ENCODE data around the gene NCKAP5. TPM values are rescaled to one million over a fixed set of nuclear protein-coding genes. Genes with fewer than 3 reads are reported as not detected.

The NCKAP5 gene
- total RNA-seq, 1 donor from 2014 or later = 7.4 TPM

GRCh38 chr2:133123904-133124303 lies 444.4 kb downstream of the NCKAP5 start:
- Mint-ChIP-seq H3K36me3 (ENCODE audit: low read depth, unreplicated experiment) (no peaks in the 10 kb centered on the region), H3K27ac (ENCODE audit: unreplicated experiment) (no peak overlapping the region), H3K4me3 (ENCODE audit: unreplicated experiment) (no peak overlapping the region), H3K27me3 (ENCODE audit: unreplicated experiment) (no peaks in the 10 kb centered on the region), H3K4me1 (ENCODE audit: unreplicated experiment) (no peaks in the 10 kb centered on the region), H3K9me3 (ENCODE audit: unreplicated experiment) (no peaks in the 10 kb centered on the region)
- no peak for TF ChIP-seq CTCF (IDR thresholded peaks at IDR 0.05; ENCODE audit: unreplicated experiment)
- DNase-seq (ENCODE audit: low spot score) = no peak

- TF ChIP-seq CTCF (IDR thresholded peaks at IDR 0.05; ENCODE audit: unreplicated experiment) = no peak
- Mint-ChIP-seq H3K4me3 (ENCODE audit: unreplicated experiment) (no peak overlapping the region), H3K27me3 (ENCODE audit: unreplicated experiment) (no peaks in the 10 kb centered on the region), H3K4me1 (ENCODE audit: unreplicated experiment) (no peaks in the 10 kb centered on the region), H3K9me3 (ENCODE audit: unreplicated experiment) (no peaks in the 10 kb centered on the region), H3K27ac (ENCODE audit: unreplicated experiment) (no peak overlapping the region), H3K36me3 (ENCODE audit: low read depth, unreplicated experiment) (no peaks in the 10 kb centered on the region)
- DNase-seq (ENCODE audit: low spot score) = no peak
These were observed 444.9 kb downstream of the NCKAP5 start for GRCh38 chr2:133123393-133123792.

- Mint-ChIP-seq H3K4me1 (ENCODE audit: unreplicated experiment) (no peaks in the 10 kb centered on the region), H3K27me3 (ENCODE audit: unreplicated experiment) (no peaks in the 10 kb centered on the region), H3K9me3 (ENCODE audit: unreplicated experiment) (no peaks in the 10 kb centered on the region), H3K27ac (ENCODE audit: unreplicated experiment) (no peak overlapping the region), H3K4me3 (ENCODE audit: unreplicated experiment) (no peak overlapping the region), H3K36me3 (ENCODE audit: low read depth, unreplicated experiment) (no peaks in the 10 kb centered on the region)
- DNase-seq (ENCODE audit: low spot score) = no peak
- no peak for TF ChIP-seq CTCF (IDR thresholded peaks at IDR 0.05; ENCODE audit: unreplicated experiment)
These were observed 445.7 kb downstream of the NCKAP5 start for GRCh38 chr2:133122529-133122928.

GRCh38 chr2:133120310-133120709 lies 448.0 kb downstream of the NCKAP5 start:
- Mint-ChIP-seq H3K36me3 (ENCODE audit: low read depth, unreplicated experiment) (no peaks in the 10 kb centered on the region), H3K9me3 (ENCODE audit: unreplicated experiment) (no peaks in the 10 kb centered on the region), H3K4me3 (ENCODE audit: unreplicated experiment) (no peak overlapping the region), H3K27ac (ENCODE audit: unreplicated experiment) (no peak overlapping the region), H3K27me3 (ENCODE audit: unreplicated experiment) (no peaks in the 10 kb centered on the region), H3K4me1 (ENCODE audit: unreplicated experiment) (no peaks in the 10 kb centered on the region)
- no peak for TF ChIP-seq CTCF (IDR thresholded peaks at IDR 0.05; ENCODE audit: unreplicated experiment)
- no peak for DNase-seq (ENCODE audit: low spot score)

- Mint-ChIP-seq H3K9me3 (ENCODE audit: unreplicated experiment) (no peaks in the 10 kb centered on the region), H3K36me3 (ENCODE audit: low read depth, unreplicated experiment) (no peaks in the 10 kb centered on the region), H3K4me3 (ENCODE audit: unreplicated experiment) (no peak overlapping the region), H3K4me1 (ENCODE audit: unreplicated experiment) (no peaks in the 10 kb centered on the region), H3K27ac (ENCODE audit: unreplicated experiment) (no peak overlapping the region), H3K27me3 (ENCODE audit: unreplicated experiment) (no peaks in the 10 kb centered on the region)
- DNase-seq (ENCODE audit: low spot score) = no peak
- no peak for TF ChIP-seq CTCF (IDR thresholded peaks at IDR 0.05; ENCODE audit: unreplicated experiment)
These were observed 458.1 kb downstream of the NCKAP5 start for GRCh38 chr2:133110201-133110600.
